Stimulated activated CD8-positive, alpha-beta memory T cell treated with anti-CD3 and anti-CD28 coated beads, Interleukin-7, amount 100 ng/mL, for 24 hours (primary cell): ENCODE data around the gene CALML4.
"Not testable (repeated sequence)": the region's sequence is repeated elsewhere in the genome, so short reads cannot be mapped to it uniquely, and the experiment has no call there.

Source experiments
- DNase-seq: peaks from one replicate; pipeline ENCODE4 v3.0.0-alpha.2; 2020; ENCODE audit warnings: low read depth

The CALML4 gene

DNA sequence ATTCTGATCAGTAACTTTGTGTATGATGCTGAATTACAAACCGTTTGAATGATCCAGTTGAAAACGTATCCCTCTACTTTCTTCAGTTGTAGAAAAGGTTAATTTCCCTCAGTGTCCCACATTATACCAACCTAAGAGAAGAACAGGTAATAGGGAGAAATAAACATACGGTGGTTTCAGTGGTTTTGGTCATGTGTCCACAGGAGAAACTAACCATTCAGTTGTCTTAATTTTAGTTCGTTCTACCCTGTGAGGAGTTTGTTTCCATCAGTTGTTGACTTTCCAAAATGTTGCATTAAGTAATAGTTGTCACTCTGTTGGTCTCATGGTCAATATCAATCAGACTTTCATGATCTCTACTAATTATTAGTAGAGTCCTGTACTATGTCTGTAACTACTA, 15.1 kb downstream of the CALML4 start:
- no peak for DNase-seq

- no peak for DNase-seq
Observed at GRCh38 chr15:68188647-68189046, 16.5 kb downstream of the CALML4 start.

GRCh38 chr15:68187559-68187958, 17.6 kb downstream of the CALML4 start:
- DNase-seq: no peak

GRCh38 chr15:68186671-68187397, 18.3 kb downstream of the CALML4 start:
- DNase-seq: no peak

DNA sequence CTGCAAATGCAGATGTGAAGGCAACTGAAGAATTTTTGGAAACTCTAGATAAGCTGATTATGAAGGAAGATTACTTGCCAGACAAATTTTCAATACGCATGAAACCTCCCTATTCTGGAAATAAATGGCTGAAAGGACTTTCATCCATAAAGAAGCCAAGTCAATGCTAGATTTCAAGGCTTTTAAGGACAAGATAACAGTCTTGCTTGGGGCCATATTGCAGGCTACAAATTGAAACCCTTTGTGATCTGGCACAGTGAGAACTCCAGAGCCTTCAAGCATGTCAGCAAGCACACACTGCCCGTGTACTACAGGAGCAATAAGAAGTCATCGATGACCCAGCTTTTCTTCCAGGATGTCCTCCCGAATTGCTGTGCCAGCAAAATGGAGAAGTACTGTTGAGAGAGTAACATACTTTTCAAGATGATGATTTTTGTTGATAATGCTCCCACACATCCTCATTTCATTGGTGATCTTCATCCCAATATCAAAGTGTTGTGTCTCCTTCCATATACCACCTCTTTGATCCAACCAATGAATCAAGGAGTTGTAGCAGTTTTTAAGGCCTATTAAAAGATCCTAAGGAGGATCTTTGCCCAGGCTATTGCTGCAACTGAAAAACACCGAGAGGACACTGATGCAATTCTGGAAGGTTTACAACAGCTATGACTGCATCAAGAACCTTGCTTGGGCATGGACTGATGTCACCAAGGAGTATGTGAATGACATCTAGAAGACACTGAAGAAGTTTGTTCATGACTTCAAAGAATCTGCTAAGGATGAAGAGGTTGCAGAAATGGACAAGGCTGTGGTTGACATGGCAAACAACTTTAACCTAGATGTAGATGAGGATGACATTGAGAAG, 20.3 kb downstream of the CALML4 start:
- DNase-seq: no peak

DNA sequence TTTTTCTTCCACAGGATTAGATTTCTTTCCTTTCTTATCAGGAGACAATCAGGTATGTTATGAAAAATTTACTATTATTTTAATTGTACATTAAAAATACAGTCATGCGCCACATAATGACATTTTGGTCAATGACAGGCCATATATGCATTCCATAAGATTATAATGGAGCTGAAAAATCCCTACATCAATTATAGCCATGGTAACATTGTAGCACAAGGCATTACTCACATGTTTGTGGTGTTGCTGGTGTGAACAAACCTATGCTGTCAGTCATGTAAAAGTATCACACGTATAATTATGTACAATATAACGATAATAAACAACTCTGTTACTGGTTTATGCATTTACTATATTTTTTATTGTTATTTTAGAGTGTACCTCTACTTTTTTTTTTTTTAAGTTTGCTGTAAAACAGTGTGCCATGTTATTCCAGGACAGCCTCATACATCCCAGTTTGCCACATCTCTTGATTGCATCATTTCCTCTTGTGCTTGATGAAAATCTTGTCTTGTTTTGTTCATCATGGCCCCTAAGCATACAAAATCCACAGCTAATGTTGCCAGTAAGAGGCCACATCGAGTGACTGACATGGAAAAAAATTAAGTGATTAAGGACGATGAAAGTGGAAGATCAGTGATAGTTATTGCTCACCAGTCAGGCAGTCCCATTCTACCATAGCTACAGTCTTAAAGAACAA, 21.4 kb downstream of the CALML4 start:
- DNase-seq: no peak

- no peak for DNase-seq
Observed at GRCh38 chr15:68177742-68178141, 27.4 kb downstream of the CALML4 start.

- DNase-seq: no peak
Observed at GRCh38 chr15:68176601-68177000, 28.5 kb downstream of the CALML4 start.

DNA sequence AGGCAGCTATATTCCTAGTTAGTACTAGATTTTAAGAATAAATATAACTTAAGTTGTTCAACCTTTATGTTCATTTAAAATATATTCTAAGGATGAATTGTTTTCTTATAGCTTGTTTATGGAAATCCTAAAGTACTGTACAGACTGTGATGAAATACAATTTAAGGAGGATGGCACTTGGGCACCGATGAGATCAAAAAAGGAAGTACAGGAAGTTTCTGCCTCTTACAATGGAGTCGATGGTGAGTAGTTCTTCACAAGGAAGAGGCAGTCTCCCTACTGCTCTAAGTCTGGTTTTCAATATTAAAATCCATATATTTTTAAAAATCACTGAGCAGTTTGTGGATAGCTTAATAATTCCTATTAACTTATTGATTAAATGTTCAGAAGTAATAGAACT, 29.6 kb downstream of the CALML4 start:
- DNase-seq: no peak

DNA sequence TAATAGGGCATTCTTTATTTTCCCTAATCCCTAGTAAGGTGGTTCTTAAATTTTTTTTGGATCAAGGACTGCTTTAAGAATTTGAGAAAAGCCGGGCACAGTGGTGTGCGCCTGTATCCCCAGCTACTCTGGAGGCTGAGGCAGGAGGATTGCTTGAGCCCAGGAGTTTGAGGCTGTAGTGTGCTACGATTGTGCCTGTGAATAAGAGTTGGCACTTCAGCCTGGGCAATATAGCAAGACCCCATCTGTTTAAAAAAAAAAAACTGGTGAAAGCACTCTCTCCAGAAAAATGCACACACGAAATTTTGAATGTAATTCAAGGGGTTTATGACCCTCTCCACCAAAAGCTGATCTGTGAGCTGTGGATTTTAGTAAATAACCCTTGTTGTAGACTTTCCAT, 32.0 kb downstream of the CALML4 start:
- no peak for DNase-seq

- DNase-seq: not testable (repeated sequence)
Observed at GRCh38 chr15:68172037-68172436, 33.1 kb downstream of the CALML4 start.

- DNase-seq: no peak
Observed at GRCh38 chr15:68166847-68167246, 38.3 kb downstream of the CALML4 start.

- DNase-seq: no peak
Observed at GRCh38 chr15:68163191-68163590, 41.9 kb downstream of the CALML4 start.

DNA sequence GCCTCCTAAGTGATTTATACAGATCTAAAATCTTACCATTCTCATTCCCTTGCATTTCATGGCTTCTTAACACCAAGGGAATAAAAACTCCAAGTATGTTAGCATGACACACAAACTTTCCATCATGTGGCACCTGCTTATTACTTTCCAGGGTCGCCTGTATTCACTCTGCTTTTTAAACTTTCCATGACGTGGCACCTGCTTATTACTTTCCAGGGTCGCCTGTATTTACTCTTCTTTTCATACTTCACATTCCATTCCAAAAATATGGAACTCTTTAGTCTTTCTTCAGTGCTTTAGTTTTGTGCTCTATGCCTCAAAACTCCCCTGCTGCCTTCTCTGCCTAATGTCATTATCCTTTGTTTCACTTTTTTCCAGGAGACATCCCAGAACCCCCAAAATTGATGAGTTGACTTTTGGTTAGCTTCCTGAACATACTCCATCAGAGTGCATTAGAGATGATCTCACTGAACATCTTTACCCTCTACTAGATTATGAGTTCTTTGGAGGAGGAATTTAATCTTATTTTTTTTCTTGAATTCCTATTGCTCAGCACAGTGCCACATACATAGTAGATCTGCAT, 47.0 kb downstream of the CALML4 start:
- DNase-seq: no peak

DNA sequence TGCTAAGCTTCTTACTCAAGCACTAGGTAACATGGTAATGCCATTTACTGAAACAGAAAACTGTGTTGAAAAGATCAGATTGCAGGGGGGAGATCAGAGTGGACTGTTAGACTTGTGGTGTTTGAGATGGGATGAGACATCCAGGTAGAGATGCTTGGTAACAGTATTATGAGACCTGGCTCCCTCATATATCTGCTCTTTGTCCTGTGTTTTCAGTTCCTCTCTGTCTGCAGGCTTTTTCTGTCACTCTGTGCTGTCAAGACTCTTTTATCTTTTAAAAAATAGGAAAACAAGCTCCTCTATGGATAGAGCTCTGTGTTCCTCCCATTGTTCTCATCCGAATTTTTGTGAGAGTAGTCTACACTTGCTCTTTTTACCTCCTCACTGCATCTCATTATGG, 48.1 kb downstream of the CALML4 start:
- DNase-seq: no peak

DNA sequence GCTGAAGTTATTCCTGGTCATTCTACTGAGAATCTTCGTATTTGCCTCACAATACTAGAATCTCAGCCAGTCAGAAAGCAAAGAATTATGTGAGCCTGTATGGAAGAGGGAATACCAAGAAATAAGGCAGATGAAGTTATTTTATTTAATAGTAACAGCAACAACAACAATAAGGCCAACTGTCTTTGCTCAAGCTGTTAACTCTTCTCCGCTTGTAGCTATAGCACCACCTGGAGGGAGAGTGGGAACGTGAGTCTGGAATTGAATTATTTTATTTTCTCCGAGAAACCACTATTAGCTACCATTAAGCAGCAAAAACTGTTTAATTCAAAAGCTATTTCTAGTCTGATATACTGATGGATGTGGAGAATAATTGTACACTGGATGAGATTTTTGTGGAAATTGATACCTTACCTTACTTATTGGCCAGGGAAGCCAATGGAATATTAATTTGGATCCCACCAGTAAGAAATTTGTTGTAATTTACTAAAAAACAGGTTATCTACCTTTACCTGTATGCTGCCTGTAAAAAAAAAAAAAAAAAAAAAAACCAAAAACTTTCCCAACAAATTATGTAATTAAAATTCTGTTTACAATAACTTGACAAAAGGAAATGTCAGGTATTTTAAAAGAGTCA, 50.1 kb downstream of the CALML4 start:
- DNase-seq: no peak

GRCh38 chr15:68152342-68152741, 52.8 kb downstream of the CALML4 start:
- DNase-seq: no peak

DNA sequence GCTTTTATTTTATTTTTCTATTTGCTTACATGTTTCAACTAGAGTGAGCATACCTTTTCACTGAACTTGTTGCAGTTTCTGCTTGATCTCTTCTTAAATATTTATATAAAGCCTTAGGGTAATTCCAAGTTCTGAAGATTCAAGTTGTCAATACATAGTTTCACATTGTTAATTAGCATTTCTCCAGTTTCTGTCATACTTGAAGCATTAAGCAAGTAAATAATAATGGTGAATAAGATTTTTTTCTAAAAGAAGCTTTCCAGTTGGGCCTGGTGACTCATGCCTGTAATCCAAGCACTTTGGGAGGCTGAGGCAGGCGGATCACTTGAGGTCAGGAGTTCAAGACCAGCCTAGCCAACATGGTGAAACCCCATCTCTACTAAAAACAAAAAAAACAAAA, 53.9 kb downstream of the CALML4 start:
- DNase-seq: no peak

DNA sequence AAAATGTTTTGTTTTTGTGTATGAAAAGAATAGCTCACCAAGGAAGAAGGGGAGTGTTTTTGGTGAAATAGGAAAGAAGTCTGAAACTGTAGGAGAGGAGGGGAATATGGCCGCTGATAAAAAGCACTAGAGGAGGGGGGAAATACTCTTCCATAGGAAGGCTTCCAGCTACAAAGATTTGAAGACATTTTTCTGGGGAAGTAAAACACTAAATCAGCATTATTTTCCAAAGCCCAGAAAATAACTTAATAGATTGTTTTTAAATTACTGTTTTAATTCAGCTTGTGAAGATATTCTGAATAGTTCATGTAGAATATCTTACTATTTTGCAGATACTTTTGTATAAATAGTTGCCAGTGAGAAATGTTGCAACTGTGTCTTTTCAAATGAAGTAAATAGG, 54.9 kb downstream of the CALML4 start:
- no peak for DNase-seq

GRCh38 chr15:68149059-68149458, 56.1 kb downstream of the CALML4 start:
- no peak for DNase-seq

DNA sequence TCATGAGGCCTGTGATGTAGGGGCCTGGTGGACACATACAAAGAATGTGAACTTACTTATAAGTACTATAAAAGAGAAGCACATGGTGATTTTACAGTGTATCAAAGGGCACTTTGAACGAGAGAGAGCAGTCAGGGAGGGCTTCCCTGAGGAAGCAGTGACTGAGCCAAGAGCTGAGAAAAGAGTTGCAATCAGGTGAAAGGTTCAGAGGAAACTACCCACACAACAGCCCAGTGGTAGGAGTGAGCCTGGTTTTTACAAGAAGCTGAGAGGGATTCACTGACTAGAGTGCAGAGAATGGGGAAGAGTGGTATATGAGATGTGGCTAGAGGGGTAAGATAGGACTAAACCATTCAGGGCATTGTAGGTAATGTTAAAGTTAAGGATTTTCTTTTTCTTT, 57.1 kb downstream of the CALML4 start:
- DNase-seq: no peak

GRCh38 chr15:68145706-68146105, 59.4 kb downstream of the CALML4 start:
- DNase-seq: no peak
